LoVo (cell line): Measurements from ENCODE around the gene GOT2.
"Not testable (repeated sequence)": the region's sequence is repeated elsewhere in the genome, so short reads cannot be mapped to it uniquely, and the experiment has no call there.

ENCODE experiments used
- DNase-seq: peaks from one replicate; pipeline ENCODE4 v3.0.0-alpha.2; 2016; ENCODE audit warnings: low spot score

The GOT2 gene

GRCh38 chr16:58717994-58718393 is 16.1 kb downstream of the GOT2 start:
- no peak for DNase-seq

- no peak for DNase-seq
Observed at GRCh38 chr16:58716468-58716867, 17.6 kb downstream of the GOT2 start.

GRCh38 chr16:58713742-58714141 is 20.4 kb downstream of the GOT2 start:
- DNase-seq = no peak

- no peak for DNase-seq
Observed at GRCh38 chr16:58709333-58709732, 24.8 kb downstream of the GOT2 start.

- no peak for DNase-seq
Observed at GRCh38 chr16:58699151-58699550, 35.0 kb downstream of the GOT2 start.

- DNase-seq = no peak
Observed at GRCh38 chr16:58695368-58695767, 38.7 kb downstream of the GOT2 start.

GRCh38 chr16:58692450-58692849 is 41.7 kb downstream of the GOT2 start:
- no peak for DNase-seq

- not testable (repeated sequence) for DNase-seq
Observed at GRCh38 chr16:58686985-58687706, 47.0 kb downstream of the GOT2 start.

GRCh38 chr16:58685084-58685449 is 49.0 kb downstream of the GOT2 start:
- DNase-seq = no peak

GRCh38 chr16:58684354-58685083 is 49.6 kb downstream of the GOT2 start, which contains the start of gene SLC38A7:
Gene SLC38A7 (minus strand): TSS chr16:58684770. CDS start chr16:58680126, 4,644 bp downstream.
- peak; percentile 81 for DNase-seq

- no peak for DNase-seq
Observed at GRCh38 chr16:58684001-58684353, 50.1 kb downstream of the GOT2 start.

- DNase-seq = no peak
Observed at GRCh38 chr16:58679763-58680162, 54.4 kb downstream of the GOT2 start.

GRCh38 chr16:58678716-58679115 is 55.4 kb downstream of the GOT2 start:
- no peak for DNase-seq

- no peak for DNase-seq
Observed at GRCh38 chr16:58678269-58678668, 55.8 kb downstream of the GOT2 start.

- DNase-seq = no peak
Observed at GRCh38 chr16:58670946-58671583, 63.1 kb downstream of the GOT2 start.

GRCh38 chr16:58670177-58670576 is 63.9 kb downstream of the GOT2 start:
- DNase-seq = no peak

GRCh38 chr16:58665200-58665599 is 68.9 kb downstream of the GOT2 start:
- no peak for DNase-seq

GRCh38 chr16:58661199-58661830 is 72.8 kb downstream of the GOT2 start:
- DNase-seq = peak; percentile 76

- not testable (repeated sequence) for DNase-seq
Observed at GRCh38 chr16:58659911-58660310, 74.2 kb downstream of the GOT2 start.

- DNase-seq = no peak
Observed at GRCh38 chr16:58658796-58659211, 75.3 kb downstream of the GOT2 start.
